SKM-1 (cell line): Measurements from ENCODE around the gene MPZL2.

Experiments used
- DNase-seq: peaks from one replicate; lab custom pipeline; 2025; ENCODE audit not compliant: unreplicated experiment; lab: John Stamatoyannopoulos, UW

MPZL2 gene

DNA sequence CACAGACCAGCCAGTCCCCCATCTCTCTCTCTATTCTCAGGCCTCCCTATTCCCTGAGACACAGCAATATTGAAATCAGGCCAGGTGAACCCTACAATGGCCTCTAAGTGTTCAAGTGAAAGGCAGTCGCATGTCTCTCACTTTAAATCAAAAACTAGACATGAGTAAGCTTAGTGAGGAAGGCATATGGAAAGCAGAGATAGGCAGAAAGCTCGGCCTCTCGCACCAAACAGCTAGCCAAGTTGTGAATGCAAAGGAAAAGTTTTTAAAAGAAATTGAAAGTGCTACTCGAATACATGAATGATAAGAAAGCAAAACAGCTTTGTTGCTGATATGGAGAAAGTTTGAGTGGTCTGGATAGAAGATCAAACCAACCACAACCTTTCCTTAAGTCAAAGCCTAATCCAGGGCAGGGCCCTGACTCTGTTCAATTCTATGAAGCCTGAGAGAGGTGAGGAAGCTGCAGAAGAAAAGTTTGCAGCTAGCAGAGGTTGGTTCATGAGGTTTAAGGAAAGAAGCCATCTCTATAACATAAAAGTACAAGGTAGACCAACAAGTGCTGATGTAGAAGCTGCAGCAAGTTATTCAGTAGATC, 19.8 kb upstream of the MPZL2 start:
- DNase-seq, result no peak

DNA sequence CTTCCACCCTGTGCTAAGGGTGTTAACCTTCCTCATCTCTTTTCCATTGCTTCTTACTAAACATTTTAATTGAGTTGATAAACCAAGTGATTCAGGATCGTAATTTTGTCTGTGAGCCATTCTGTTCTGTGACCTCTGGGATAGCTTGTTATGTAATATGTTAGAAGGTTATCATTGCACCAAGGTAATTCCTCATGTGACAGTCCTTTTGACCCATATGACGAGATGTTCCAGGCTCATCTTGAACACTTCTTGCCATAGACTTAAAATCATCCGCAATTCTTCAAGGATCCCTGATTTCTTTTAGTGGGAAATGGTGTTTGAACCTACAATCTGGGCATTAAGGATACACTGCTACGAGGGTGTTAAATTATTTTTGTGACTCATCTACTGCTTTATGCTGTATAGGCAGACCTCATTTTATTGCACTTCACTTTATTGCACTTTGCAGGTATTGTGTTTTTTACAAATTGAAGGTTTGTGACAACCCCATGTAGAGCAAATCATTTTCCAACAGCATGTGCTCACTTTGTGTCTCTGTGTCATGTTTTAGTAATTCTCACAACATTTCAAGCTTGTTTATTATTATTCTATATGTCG, 19.0 kb upstream of the MPZL2 start:
- no peak for DNase-seq

DNA sequence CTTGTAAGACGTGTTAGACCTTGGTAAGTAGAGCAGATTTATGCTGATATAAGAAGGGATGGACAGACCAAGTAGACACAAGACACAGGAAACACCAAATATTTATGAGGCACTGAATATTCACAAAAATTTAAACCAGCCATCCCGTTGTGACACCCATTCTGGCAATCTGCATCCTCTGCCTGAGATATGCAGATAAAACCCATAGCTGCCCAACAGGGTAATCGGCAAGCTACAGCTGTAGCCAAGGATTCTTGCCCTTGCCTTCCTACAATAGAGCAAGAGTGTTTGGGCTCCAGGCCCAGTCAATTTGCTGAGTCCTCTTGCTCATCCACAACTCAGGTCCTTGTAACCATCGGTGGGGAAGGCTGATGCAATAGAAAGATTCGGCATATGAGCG, 18.5 kb upstream of the MPZL2 start:
- DNase-seq, result no peak

DNA sequence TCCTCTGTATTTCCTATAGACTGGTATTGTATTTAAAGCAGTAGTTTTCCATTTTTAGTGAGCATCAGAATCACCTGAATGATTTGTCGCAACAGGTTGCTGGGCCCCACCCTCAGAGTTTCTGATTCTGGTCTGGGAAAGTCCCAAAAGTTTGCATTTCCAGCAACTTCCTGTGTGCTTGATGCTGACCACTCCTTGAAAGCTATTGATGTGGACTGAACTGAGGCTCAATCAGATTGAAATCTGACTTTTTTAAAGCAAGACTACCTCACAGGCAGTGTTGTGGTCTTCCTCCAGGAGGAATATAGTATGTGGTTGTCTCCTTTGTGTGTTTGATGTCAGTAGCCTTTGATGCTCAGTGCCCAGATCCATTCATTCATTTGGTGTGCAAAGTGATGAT, 17.2 kb upstream of the MPZL2 start:
- DNase-seq, result no peak

- DNase-seq, result no peak
These were observed 13.2 kb upstream of the MPZL2 start for GRCh38 chr11:118277312-118277711.

GRCh38 chr11:118276422-118276821, 12.3 kb upstream of the MPZL2 start:
- no peak for DNase-seq

DNA sequence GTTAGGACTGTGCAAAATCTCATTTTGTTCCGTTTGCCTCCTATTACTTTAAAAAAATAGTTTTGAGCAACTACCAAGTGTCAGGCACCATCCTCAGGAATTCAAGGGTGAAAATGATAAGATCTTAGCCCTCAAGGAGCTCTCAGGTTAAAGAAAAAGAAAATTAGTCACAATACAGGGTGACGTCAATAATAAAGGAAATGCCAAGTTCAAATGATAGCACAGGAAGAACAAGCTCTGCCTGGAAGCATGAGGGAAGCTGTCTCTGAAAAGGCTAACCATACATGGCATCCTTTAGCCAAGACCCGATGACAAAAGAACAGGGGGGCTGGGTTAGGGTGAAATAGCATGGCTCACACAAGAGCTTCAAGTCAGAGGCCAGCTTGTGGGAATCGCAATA, 11.1 kb upstream of the MPZL2 start:
- no peak for DNase-seq

DNA sequence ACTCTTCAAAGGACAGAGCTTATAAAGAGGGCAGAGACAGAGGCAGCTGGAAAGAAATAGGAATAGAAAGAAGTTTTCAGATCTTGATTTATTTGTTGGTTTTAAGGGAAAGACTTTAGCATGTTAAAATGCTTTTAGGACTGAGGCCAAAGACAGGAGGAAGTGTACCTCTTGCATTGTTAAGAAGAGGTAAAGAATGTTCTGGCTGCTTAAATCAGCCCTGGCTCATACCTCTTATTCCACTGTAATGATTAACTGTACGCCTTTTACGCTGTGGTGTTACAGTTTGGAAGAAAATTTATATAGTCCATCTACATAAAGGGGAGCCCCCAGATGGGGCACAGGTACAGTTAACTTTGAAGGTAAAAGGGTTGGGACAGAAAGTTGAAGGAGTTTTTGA, 10.1 kb upstream of the MPZL2 start:
- no peak for DNase-seq

- no peak for DNase-seq
These were observed 7.9 kb upstream of the MPZL2 start for GRCh38 chr11:118272001-118272400.

- no peak for DNase-seq
These were observed 3.4 kb upstream of the MPZL2 start for GRCh38 chr11:118267486-118267885.

GRCh38 chr11:118265954-118266353, 1.9 kb upstream of the MPZL2 start:
- DNase-seq, result no peak

GRCh38 chr11:118264569-118265465, 720 bp upstream of the MPZL2 start:
- no peak for DNase-seq

DNA sequence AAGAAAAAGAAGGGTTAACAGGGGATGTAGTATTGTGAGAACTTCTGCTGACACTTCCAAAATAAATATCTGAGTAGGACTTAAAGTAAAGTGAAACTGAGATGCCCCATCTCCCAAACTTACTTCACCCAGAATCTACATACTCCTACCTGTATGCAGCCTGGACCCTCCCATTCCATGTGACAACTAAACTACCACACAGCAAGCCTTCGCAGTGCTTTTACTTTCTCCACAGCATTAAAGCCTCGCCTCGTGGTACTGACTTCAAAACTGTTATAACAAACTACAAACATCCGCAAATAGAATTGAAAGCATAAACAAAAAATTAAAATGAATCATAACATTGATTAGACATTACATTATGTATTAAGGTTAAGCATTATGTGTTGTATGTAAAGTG, 985 bp downstream of the MPZL2 start:
- DNase-seq, result no peak

DNA sequence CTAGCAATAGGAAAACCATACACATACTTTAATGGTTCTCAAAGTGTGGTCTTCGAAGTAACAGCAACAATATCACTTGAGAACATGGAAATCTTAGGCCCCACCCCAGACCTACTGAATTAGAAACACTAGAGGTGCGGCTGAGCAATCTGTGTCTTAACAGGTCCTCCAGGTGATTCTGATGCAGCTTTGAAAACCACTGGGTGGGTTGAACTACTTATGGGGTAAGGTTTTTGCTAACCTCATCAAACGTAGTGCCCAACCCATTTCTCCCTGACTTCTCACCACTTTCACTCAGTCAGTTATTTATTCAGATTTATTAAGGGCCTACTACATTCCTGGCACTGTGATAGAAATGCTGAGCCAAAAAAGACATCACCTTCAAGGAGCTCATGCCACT, 3.7 kb downstream of the MPZL2 start:
- DNase-seq, result no peak

DNA sequence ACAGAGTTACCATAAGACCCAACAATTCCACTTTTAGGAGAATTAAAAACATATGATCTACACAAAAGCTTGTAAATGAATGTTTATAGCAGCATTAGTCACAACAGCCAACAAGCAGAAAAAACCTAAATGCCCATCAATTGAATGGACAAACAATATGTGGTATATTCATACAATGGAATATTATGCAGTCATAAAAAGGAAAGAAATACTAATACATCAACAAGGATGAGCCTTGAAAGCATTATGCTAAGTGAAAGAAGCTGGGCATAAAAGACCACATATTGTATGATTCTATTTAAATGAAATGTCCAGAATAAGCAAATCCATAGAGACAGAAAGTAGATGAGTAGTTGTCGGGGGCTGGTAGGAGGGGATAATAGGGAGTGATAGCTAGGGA, 5.0 kb downstream of the MPZL2 start:
- no peak for DNase-seq

- no peak for DNase-seq
These were observed 5.7 kb downstream of the MPZL2 start for GRCh38 chr11:118258410-118258809.

GRCh38 chr11:118252688-118253087, 11.4 kb downstream of the MPZL2 start:
- no peak for DNase-seq

- no peak for DNase-seq
These were observed 12.0 kb downstream of the MPZL2 start, which contains the start of gene MPZL3 for GRCh38 chr11:118251858-118252652. Gene MPZL3 (minus strand): TSS chr11:118252365. CDS start chr11:118252294, 71 bp downstream.

GRCh38 chr11:118247041-118247440, 17.1 kb downstream of the MPZL2 start:
- DNase-seq, result no peak

- DNase-seq, result no peak
These were observed 18.0 kb downstream of the MPZL2 start for GRCh38 chr11:118245936-118246562.
